Measurements from ENCODE around the gene RAC3.

Gene RAC3

GRCh38 chr17:82077617-82078358 is 46.3 kb downstream of the RAC3 start:
- DNase-seq = no peak

DNA sequence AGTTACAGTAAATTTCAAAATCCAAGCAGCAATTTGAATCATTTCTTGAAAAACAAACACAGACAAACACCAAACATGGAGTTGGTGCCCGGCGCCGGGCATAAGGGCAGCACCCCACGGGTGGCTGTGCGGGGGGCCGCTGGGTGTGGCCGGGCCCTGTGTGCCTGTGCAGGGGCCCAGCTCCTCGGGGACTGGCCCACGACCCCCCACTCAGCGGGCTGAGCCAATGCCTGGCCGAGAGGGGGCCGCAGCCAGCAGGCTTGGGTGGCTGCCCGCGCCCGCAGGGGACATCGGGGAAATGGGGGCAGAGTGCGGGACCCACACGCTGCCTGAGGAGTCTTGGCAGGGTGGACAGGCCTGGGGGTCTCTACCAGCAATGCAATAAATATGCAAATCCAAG is 47.0 kb downstream of the RAC3 start:
- no peak for DNase-seq

GRCh38 chr17:82079001-82079677 is 47.7 kb downstream of the RAC3 start:
- no peak for DNase-seq

GRCh38 chr17:82080048-82080788 is 48.7 kb downstream of the RAC3 start:
- no peak for DNase-seq

- DNase-seq = no peak
Measured at GRCh38 chr17:82080789-82081464, 49.4 kb downstream of the RAC3 start.

GRCh38 chr17:82081546-82081945 is 50.1 kb downstream of the RAC3 start:
- no peak for DNase-seq

DNA sequence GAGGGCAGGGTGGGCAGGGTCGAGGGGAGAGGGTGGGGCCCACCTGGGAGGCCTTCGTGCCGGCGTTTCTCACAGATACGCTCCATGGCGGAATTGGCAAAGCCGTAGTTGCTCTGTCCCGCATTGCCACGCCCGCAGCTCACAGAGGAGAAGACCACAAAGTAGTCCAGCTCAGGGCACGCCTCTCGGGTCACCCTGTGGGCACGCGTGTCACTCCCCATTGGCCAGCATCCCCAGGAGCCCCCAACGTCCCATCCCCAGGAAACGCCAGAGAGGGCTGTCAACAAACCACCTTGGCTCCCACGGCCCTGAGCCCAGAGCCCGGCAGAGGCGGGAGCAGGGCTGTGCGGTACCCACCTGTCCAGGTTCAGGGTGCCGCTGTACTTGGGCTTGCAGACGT is 50.5 kb downstream of the RAC3 start:
- DNase-seq = no peak

DNA sequence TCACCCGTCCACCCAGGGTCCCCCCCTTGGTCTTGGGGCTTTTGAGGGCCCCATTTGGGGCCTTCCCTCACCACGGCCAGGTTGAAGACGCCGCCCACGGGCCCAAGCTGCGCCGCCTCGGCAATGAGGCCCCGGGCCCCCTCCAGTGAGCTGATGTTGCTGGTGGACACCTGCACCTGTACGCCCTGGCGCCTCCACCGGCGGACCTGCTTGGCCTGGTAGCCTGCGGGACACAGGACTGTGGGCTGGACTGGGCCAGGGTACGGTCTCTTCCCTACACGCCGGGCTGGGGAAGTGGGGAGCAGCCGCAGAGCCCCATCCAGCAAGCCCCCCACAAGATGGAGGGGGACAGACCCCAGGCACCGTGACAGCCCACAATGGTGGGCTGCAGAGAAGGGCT is 51.0 kb downstream of the RAC3 start:
- DNase-seq = no peak

GRCh38 chr17:82083009-82083408 is 51.5 kb downstream of the RAC3 start:
- DNase-seq = no peak

Data from NCI-H1436 treated with DMSO at 0.1 percent for 48 hours (cell line).